T47D (cell line): ENCODE data around the gene KRT35.
A peak's percentile ranks its signal among the peaks of the same experiment; 100 is the strongest.

Source experiments
- DNase-seq, 2 experiments: peaks; one replicate each; pipeline versions ENCODE4 v3.0.0 to v3.0.0-alpha.2; 2011 to 2012; ENCODE audit warnings: low read depth in 1 of 2, low spot score in 1 of 2
- JUND ChIP-seq: IDR thresholded peaks from 2 replicates; pipeline ENCODE4 v1.6.1; 2012; ENCODE audit warnings: low read depth
- in situ Hi-C: cut with HindIII; loops from 2 replicates; pipeline ENCODE4 v1.10.0; 2016; ENCODE audit warnings: low sequenced_read_pairs, low pct_unique_long_range_greater_than_20kb

Gene KRT35

GRCh38 chr17:41478237-41478636 is 2.7 kb downstream of the KRT35 start:
- TF ChIP-seq JUND, result no peak
- in situ Hi-C loops, result no loop called here
- DNase-seq, result peak in 1 of 2 experiments; percentile 37

- DNase-seq, result no peak
- TF ChIP-seq JUND, result no peak
- in situ Hi-C loops, result no loop called here
These were observed 3.8 kb downstream of the KRT35 start for GRCh38 chr17:41476866-41477815.

DNA sequence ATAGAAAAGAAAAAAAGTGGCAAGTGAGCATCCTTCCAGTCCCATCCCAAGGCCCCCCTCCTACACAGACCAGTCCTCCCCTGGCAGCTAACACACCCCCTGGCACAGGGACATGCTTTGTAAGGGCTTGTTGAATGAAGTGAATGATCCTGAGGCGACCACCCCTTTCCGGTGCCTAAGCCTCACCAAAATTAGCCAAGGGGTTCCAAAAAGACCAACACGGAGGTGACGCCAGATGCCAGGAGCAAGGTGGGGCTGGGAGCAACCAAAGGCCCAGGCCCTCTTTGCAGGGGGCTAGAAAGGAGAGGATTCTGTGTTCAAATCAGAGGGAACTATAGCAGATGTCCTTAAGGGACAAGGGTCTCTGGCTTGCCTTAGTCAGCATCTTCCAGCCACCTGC is 5.5 kb downstream of the KRT35 start:
- TF ChIP-seq JUND, result no peak
- in situ Hi-C loops, result no loop called here
- DNase-seq, result no peak

DNA sequence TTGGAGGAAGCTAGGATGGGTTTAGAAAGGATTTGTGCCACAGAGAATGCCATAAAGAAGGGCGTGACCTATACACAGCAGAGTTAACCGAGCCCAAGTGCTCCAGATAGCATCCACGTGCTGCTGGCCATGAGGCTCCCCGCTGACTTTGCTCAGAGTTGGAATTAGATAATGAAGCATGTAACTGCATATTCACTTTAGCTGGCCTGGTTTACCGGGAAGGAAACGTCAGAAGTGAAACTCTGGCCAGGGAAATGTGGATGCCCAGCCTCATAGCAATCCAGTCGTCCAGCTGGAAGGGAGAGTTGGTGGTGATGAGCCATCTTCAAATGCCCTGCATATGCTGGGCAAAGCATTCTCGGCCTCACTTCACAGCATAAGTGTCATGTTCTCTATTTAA is 6.1 kb downstream of the KRT35 start:
- no peak for DNase-seq
- TF ChIP-seq JUND, result no peak
- in situ Hi-C loops, result no loop called here

DNA sequence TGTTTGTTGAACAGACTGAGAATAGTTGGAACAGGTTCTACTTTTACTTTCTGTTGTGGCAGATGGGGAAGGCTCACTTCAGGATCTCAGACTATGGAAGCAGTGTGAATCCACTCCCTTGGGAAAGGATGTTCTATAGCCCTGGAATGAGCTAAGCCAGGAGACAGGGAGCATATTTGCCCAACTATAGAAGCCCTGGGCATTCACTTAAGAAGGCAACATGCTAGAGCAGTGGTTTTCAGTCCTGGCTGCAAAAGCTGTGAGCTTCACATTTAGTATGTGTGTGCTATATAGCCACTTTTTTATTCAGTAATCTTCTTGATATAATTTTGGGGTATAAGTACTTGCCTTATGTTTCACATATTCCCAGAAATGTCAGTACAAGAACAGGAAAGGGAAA is 12.6 kb downstream of the KRT35 start:
- in situ Hi-C loops, result no loop called here
- TF ChIP-seq JUND, result no peak
- DNase-seq, result no peak

- no peak for TF ChIP-seq JUND
- in situ Hi-C loops, result no loop called here
- no peak for DNase-seq
These were observed 13.4 kb downstream of the KRT35 start for GRCh38 chr17:41467561-41467960.

DNA sequence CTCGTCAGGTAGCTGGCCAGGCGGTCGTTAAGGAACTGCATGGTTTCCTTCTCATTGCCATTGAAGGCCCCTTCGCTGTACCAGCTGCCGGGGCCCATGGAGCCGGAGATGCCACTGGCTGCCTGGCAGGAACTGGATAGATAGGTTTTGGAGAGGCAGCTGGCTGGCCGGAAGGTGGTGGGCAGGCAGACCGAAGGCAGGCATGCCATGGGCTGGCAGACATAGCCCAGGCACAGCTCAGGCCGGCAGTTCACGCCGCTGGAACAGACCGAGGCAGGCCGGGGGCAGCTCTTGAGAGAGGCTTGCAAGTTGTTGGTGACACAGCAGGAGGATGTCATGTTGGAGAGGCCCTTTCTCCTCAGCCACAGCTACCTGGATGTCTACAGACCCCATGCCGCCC is 14.0 kb downstream of the KRT35 start, which contains the start of gene KRT32:
TSS of gene KRT32 (minus strand) at position 399 of the 400 bp plus-strand sequence. CDS start at position 338, 61 bp downstream.
- no peak for DNase-seq
- in situ Hi-C loops, result no loop called here
- no peak for TF ChIP-seq JUND

GRCh38 chr17:41464682-41465081 is 16.3 kb downstream of the KRT35 start:
- peak; percentile 38 to 62 for DNase-seq
- in situ Hi-C loops, result no loop called here
- TF ChIP-seq JUND, result no peak

- no peak for DNase-seq
- TF ChIP-seq JUND, result no peak
- in situ Hi-C loops, result no loop called here
These were observed 16.8 kb downstream of the KRT35 start for GRCh38 chr17:41464173-41464572.

- in situ Hi-C loops, result no loop called here
- no peak for TF ChIP-seq JUND
- peak in 1 of 2 experiments; percentile 30 for DNase-seq
These were observed 17.2 kb downstream of the KRT35 start for GRCh38 chr17:41463746-41464145.

DNA sequence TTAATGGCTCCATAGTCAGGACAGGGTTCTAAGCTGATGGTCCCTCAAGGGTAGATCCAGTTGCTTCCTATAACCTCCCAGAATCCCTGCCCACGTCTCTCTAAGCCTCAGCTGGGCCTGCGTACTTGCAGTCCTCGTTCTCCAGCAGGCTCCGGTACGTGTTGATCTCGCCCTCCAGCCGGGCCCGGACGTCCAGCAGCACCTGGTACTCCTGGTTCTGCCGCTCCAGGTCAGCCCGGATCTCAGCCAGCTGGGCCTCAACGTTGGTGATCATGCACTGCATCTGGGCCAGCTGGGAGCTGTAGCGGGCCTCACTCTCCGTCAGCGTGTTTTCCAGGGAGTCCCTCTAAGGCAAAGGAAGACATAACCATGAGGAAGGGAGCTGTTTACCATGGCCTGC is 18.2 kb downstream of the KRT35 start:
- DNase-seq, result no peak
- no peak for TF ChIP-seq JUND
- in situ Hi-C loops, result no loop called here

DNA sequence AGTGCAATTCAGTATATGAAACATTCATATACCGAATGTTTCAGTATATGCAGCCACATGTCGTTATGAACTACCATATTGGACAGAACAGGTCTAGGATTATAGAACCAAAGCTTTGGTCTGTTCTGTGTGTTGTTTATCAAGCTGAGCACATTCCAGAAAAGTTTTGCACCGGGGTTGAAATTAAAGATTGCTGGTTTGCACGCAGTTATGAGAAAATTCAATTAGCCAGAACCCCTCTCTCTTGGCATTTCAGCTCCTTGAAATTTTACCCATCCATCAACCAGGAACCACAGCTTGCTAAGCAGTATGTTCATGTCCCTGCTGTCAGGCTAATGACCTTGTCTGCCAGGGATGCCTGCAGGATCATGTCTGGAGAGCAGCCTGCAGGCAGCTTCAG is 23.3 kb downstream of the KRT35 start:
- no peak for TF ChIP-seq JUND
- in situ Hi-C loops, result no loop called here
- no peak for DNase-seq

GRCh38 chr17:41456204-41456603 is 24.7 kb downstream of the KRT35 start:
- DNase-seq, result peak in 1 of 2 experiments; percentile 85
- no peak for TF ChIP-seq JUND
- in situ Hi-C loops, result no loop called here
